Mucosa of gallbladder (tissue), 1 donor: Measurements from ENCODE around the gene H6PD. TPM values are rescaled to one million over a fixed set of nuclear protein-coding genes. Genes with fewer than 3 reads are reported as not detected.

ENCODE experiments used
- DNase-seq: peaks from one replicate; pipeline ENCODE4 v3.0.0-alpha.2; 2020; ENCODE audit warnings: low spot score
- total RNA-seq: library from RNA; stranded (reverse); gene quantifications from one replicate; pipeline ENCODE4 v1.2.1, GENCODE V29; 2021
- donor health status: DM: no; HTN: no; CAD: no.

Gene H6PD
- total RNA-seq, 1 donor from 2014 or later: 45.6 TPM

DNA sequence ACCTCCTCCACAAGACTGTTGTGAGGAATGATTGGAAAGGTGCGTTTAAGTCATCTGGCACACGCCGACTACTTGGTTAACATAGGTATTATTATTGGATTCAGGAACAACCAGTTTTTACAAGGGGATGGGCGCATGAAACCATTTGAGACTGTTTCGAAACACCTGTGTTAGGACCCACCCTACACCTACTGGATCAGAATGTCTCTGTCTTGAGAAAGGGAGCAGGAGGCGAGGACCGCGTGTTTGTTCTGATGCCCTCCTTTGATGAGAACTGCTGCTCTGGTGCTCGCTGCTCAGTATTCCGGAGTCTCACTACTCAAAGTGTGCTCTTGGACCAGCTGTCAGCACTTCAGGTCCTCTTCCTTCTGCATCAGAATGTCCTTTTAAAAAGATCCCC lies 7.3 kb downstream of the H6PD start:
- DNase-seq: no peak

DNA sequence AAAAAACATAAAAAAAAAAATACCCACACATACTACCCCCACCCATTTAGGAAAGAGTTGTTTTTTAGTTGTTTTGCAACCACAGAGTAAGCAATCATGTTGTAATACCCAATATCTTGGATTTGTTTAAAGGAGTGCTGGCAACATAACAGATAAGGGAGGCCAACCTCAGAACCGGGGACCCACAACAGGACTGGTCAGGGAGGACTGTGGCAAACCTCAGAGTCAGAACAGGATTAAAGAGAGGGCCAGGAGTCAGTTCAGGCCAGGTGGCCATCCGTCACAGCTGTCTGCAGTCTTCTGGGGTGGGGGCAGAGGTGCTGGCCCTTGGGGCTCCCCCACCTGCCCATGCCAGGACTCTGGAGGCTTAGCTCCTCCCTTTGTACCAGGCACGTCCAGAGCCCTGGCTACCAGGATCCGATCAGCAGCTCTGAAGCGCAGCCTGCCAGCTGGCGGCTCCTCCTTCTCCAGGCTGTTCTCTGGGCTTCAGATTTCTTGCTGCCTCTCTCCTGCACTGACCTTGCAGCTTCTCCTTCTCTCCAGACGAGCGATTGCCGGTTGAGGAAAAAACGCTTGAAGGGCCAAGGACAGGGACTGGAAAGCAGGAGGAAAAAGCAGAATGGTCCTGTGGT lies 7.9 kb downstream of the H6PD start:
- DNase-seq: peak; percentile 83

DNA sequence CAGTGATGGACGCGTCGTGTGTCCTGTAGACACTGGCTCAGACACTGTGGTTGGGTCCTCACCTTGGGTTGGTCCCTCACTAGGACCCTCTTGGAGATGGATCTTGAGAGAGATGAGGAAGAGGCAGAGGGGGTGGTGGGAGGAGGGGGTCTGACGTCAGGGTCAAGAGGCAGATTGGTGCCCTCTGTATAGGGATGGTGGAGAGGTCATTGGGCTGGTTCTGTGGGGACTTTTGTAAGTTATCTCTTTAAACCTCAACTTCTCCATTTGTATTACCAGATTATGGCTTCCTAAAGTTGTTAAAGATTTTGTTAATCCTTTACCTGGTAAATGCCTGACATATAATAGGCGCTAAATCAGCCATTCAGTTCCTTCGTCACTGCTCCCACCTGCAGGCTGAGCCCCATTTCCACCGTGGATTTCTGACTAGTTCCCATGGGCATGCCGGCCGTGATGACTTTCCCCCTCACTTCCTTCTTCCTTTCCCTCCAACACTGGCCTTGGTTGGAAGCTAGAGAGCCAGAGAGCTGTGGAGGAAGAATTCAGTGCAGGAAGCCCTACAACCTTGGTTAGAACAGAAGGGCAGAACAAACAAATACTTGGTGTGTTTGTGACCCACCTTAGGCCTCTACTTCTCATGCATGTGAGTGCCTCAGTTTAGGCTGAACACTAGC lies 8.6 kb downstream of the H6PD start:
- no peak for DNase-seq

DNA sequence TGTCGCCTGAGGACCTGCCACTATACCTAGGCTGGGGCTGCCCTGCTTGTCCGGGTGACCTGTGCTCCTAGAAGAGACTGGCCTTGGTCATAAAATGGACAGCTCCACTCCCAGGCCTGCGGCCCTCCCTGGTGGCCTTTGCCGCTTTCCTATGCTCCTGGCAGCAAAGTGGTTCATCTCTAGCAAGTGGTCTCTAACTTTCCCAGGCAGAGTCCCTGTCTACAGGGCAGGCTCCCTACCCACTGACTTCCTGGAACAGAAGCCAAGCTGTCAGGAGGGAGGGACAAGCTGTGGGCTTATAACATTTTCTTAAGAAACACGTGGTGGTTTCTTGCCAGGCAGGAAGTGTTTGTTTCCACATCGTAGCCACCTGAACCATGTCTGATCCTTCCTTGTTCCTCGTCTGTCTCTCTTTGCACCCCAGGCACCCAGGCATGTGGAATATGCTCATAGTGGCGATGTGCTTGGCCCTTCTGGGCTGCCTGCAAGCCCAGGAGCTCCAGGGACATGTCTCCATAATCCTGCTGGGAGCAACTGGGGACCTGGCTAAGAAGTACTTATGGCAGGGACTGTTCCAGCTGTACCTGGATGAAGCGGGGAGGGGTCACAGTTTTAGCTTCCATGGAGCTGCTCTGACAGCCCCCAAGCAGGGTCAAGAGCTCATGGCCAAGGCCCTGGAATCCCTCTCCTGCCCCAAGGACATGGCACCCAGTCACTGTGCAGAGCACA lies 10.1 kb downstream of the H6PD start:
- peak; percentile 68 for DNase-seq

DNA sequence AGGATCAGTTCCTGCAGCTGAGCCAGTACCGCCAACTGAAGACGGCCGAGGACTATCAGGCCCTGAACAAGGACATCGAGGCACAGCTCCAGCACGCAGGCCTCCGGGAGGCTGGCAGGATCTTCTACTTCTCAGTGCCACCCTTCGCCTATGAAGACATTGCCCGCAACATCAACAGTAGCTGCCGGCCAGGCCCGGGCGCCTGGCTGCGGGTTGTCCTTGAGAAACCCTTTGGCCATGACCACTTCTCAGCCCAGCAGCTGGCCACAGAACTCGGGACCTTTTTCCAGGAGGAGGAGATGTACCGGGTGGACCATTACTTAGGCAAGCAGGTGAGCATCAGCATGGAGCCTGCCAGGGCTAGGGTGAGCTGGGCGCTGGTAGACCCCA lies 10.7 kb downstream of the H6PD start:
- DNase-seq: no peak

DNA sequence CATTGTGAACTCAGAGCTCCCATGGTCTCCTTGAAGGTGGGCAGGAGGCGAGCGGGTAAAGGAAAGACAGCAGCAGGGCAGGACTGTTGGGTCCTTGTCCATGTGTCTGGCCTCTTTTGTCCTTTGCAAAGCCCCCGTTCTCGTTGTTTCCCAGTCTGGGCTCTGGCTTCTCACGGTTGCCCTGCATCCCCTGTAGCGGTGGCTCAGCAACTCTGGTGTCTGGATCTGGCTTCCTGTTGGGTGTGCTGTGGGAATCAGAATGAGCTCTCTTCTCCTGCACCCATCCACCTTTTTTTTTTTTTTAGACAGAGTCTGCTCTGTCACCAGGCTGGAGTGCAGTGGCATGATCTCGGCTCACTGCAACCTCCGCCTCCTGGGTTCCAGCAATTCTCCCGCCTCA lies 11.1 kb downstream of the H6PD start:
- no peak for DNase-seq

DNA sequence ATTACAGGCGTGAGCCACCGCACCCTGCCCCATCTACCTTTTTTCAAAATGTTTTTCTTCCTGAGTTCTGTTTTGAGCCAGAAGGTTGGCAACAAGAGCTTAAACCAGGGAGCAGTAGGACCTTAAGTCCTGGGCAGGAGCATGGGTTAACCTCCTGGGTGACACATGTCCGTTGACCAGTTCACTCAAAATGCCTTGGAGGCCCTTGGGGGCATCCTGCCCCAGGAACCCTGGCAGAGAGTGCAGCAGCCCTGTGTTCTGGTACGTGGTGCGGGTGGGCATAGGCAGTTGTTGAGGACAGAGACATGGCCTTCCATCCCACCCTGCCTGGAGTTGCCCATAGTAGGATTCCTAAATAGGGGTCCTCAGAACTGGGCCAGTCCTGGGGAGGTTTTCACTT lies 11.6 kb downstream of the H6PD start:
- no peak for DNase-seq

DNA sequence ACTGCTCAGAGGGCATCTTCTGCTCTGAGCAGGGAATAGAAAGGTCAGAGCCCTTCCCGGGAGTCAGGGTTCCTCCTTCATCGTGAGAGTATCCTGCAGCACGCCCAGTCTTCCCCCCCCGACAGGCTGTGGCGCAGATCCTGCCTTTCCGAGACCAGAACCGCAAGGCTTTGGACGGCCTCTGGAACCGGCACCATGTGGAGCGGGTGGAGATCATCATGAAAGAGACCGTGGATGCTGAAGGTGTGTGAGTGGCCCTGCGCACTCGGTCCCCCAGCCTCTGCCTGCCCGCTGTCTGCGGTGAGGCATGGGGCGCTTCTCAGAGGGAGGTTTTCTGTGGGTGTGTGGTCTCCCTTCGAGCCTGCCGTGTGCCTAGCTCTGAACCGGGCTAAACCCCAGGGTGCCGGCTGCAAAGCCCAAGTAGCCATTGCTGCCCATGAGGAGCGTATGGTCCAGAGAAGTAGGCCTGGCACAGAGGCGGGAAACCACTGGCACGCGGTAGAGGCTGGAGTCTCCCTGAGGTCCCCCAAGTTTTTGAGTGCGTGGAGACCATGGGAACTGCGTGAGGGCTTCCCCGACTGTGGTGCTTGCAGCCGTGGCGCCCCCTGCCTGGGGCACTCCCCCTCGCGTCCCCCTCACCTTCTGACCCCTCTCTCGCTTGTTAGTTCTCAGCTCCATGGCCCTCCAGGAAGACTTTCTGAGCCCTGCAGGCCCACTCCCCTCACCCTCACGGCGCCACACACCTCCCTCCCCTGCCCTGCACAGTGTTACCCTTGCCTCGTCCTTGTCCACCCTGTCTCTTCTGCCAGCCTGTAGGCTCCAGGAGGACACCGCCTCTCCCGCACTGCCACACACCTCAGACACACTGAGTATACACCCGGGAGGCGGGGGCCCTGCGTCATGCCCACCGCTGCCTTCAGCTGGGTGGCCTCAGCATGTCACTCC lies 12.5 kb downstream of the H6PD start:
- no peak for DNase-seq

DNA sequence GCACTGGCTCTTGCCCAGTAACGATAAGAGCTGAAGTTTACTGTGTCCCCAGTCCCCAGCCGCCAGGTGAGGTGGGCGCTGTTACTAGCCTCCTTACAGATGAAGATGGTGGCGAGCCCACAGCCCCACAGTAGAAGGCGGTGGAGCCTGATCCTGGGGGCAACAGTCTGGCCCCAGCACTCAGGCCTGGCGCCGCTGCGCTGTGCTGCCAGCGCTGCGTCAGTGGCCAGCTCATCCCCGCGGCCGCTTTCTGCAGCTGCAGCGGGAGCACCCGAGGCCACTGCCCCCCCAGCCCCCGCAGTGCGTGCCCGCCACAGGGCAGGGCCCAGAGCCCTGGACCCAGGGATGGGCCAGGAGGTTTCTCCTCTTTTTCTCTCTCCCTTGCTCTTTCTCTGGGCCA lies 13.3 kb downstream of the H6PD start:
- DNase-seq: no peak

DNA sequence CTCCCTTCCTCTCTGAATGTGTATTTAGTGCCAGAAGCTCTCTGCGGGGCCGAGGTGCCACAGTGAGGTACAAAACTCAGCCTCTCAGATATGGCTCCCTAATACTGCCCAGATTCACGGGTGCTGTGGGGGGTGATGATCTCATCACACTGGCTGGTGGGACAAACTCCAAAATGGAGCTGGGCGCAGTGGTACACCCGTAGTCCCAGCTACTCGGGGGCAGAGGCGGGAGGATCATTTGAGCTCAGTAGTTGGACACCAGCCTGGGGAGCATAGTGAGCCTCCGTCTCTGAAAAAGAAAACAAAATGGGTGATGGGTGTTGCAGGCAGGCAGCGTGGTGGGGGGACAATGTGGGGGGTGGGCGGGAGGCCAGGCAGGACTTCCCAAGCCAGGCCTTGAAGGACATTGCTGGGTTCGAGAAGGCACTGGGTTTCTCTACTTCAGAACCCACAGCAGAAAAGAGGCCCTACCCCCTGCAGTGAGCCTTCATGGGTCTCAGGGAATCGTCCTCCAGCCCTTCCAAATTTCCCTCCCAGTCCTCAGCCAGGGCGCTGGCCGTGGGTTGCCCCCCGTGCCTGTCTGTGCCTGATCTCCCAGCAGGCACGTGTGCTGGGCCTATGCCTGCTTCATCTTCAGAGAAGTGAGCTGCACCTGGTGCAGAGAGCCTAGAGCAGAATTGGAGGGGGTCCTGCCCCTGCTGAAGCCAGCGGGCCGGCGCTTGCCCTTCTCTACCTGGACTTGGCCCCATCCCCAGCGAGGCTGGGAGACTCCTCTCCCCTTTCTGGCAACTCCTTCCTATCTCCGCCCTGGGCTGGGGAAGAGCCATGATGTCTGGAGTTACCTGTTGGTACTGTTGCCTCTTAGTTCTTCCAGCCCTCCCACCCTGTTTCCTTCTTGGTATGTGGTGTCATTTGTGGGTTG lies 14.0 kb downstream of the H6PD start:
- no peak for DNase-seq

DNA sequence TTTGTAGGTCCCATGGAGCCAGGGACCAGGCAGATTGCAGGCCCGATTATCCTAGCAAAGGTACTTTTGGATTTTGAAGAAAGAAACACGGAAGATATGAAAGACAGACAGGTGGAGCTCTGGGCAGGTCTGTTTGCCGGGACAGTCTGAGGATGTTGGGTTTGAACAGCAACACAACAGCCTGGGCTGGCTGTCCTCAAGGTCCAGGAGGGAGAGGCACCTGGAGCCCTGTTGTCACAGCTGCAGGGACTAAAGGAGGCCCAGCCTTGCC lies 14.6 kb downstream of the H6PD start:
- DNase-seq: no peak

DNA sequence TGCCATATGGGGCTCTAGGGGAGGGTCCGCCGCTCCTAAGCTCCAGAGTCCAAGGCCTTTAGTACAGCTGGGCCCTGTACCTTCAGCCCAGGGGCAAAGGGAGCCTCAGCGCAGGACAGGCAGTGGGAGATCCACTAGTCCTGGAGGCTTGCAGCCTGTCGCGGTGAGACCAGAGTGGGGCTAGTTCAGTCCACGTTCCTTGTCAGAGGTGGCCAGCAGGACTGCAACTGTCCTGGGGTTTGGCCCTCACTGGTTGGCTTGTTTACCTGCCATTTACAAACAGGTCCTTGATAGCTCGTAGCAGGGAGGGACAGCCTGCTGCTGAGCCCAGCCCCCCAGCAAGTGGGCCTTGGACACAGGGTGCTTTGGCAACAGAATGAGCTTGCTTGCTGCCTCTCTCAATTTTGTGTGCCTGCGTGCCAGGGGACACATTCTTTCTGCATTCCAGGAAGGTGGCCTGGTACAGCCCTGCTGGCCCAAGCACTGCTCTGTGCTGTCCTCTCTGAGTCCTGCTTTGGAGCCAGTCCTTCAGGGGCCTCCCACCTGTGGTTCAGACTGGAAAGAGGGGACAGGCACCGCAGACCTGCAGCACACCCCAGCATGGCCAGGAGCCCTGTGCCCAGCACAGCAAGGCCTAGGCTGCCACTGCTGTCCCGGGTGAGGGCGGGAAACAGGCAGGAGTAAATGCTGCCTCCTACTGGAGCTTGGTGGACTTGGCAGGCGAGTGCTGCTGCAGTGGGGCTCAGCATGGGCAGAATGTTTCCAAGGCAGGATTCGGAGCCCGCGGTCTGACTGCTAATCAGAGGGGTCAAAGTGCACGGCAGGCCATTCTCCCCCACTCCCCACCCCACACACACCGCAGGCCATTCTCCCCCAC lies 15.2 kb downstream of the H6PD start:
- DNase-seq: peak; percentile 43

DNA sequence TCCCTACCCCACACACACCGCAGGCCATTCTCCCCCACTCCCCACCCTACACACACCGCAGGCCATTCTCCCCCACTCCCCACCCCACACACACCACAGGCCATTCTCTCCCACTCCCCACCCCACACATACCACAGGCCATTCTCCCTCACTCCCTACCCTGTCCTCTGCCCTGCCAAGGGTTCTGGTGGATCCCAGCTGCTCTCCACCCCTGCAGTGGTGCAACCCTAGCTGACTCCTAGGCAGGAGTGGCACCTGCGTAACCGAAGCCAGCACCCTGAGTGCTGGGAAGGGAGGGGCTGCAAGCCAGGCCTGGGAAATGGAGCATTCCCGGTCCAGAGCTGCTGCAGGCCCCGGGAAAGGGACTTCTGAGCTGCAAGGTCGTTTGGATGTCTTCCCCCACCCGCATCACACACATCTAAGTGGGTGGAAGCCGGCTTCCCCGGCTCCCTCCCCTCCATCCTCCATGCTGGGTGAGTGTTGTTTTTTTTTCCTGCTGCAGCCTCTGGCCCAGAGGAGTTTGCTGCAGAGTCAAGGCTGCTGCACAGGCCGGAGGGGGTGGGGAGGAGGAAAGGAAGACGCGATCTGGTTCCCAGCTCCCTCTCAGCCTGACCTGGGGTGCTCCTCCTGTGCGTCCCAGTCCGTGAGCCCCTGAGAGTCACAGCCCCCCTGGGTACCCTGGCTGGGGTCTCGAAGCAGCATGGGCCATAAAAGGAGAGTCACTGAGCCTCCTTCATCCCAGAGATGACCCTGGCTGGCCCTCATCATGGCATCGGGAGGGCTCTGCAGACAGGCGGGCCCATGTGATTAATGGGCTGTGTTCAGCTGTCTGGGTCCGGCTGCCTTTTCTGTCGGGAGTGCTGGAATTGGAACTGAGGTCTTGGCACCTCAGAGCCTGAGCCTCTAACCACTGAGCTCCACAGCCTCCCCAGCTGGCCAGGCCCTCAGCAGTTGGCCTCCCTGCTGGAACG lies 16.1 kb downstream of the H6PD start:
- no peak for DNase-seq

DNA sequence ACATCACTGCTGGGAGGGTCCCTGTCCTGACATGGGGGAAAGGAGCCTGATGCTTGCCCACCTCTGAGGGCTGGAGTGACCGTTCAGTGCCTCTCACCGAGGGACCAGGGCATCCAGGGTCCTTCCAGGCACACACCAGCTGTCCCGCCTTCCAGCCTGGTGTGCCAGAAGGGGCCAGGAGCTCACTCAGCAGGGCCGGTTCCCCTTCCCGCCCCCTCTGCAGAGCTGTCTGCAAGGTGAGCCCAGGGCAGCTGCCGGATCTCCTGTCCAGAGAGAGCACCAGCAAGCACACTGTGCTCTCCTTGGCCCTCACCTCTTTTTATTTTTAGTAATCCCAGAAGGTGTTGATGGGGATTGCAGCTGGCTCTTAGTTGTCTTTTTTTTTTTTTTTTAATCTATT lies 16.9 kb downstream of the H6PD start:
- DNase-seq: no peak

DNA sequence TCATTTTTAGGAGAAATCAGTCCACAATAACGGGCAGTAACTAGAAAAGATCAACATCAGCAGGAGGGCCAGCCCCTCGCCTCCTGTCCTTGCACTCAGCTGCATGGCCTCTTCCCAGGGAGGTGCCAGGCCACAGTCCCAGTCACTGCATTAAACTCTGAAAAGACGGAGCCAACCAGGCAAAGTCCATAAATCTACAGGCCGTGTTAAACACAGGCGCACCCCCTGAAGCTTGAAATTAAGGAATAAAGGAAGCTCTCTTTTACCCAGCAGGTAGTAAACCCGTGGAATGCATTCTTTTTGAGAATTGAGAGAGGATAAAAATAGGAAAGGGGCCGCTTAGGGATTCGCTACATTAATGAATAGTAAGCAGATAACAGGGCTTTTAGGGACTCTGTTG lies 18.4 kb downstream of the H6PD start:
- DNase-seq: no peak

DNA sequence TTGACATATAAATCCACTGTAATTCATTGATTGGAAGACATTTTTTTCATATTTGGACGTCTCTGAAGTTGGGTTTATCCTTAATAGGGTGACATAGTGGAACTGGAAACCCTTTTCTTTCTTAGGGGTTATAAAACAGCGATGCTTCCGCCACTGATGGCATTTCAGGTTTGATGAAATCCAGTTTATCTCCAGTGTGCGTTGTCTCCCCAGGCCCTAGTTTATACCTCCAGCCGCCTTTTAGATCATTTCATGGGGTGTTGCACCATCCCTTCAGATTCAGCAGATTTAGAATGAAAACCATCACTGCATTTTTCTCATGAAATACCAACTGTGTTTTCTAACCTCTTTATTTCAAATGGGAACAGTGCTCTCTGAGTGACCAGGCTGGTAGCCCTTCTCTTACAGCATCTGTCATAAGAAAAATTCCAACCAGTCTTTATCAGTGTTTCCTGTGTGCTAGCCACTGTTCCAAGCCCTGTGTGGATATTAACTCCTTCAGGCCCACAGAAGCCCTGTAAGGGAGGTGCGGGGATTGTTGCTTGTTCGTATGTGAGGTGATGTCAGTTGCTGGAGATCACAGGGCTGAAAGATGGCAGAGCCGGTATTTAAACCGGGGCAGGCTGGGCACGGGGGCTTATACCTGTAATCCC lies 19.0 kb downstream of the H6PD start:
- no peak for DNase-seq

DNA sequence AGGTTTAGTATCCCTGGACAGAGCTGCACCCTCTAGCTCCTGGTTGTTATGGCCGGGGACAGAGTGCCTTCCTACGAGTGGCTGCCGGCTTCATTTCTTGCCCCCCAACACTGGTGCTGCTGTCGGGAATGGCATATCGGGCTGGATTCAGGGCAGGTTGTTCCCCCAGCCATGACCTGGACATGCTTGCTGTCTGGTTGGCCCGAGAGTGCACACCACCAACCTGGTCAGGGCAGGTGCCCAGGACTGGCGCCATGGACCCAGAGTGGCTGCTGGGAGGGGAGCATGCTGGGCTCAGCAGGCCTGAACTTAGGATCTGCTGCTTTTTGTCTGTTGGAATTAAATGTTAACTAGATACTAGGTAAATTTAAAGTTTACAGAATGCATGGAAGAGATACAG lies 21.8 kb downstream of the H6PD start:
- no peak for DNase-seq

DNA sequence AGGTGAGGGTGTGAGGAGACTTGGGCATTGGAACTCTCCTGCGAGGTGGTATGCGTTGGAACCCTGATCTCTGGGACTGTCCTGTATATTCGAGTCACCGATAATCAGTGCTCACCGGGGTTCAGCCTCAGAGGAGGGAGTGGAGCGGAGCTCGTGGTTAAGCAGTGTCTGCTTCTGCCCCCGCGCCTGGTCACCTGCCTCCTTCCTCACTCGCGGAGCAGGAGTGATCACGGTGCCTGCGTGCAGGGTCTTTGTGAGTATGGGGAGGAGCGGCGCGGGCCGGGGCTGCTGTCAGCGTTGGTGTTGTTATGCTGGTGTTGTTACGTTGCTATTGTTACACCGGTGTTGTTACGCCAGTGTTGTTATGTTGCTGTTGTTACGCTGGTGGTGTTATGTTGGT lies 23.3 kb downstream of the H6PD start:
- no peak for DNase-seq

DNA sequence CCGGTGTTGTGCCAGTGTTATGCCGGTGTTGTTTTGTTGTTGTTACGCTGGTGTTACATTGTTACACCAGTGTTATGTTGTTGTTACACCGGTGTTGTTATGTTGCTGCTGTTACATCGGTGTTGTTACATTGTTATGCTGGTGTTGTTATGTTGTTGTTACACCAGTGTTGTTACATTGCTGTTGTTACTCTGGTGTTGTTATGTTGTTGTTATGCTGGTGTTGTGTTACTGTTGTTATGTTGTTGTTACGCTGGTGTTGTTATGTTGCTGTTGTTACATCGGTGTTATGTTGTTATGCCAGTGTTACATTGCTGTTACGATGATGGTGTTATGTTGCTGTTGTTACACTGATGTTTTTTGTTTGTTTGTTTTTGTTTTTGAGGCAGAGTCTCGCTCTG lies 24.1 kb downstream of the H6PD start:
- no peak for DNase-seq
